NT2/D1 (cell line): ENCODE measurements around the gene ERC2.

Experiments
- DNase-seq: peaks from one replicate; pipeline ENCODE4 v3.0.0-alpha.2; 2011; ENCODE audit warnings: low read depth, low spot score
- H3K27me3 ChIP-seq: 2 replicates; pipeline ENCODE4 v1.6.0; 2011; ENCODE audit warnings: mild to moderate bottlenecking; ENCODE audit not compliant: insufficient read length, insufficient read depth
- H3K36me3 ChIP-seq: 2 replicates; pipeline ENCODE4 v1.6.1; 2011; ENCODE audit warnings: mild to moderate bottlenecking, low read length, mixed read lengths; ENCODE audit not compliant: insufficient read depth, insufficient read length
- H3K4me1 ChIP-seq: 2 replicates; pipeline ENCODE4 v1.5.1; 2011; ENCODE audit not compliant: insufficient read depth, insufficient read length
- H3K4me3 ChIP-seq: 2 replicates; pipeline ENCODE4 v1.5.1; 2011; ENCODE audit warnings: low read depth; ENCODE audit not compliant: insufficient read length
- H3K9ac ChIP-seq: 2 replicates; pipeline ENCODE4 v1.6.0; 2011; ENCODE audit warnings: low read depth; ENCODE audit not compliant: insufficient read length
- H3K9me3 ChIP-seq: 2 replicates; pipeline ENCODE4 v1.5.1; 2011; ENCODE audit warnings: mild to moderate bottlenecking, low read length; ENCODE audit not compliant: insufficient read depth
- SUZ12 ChIP-seq: IDR thresholded peaks from 2 replicates; pipeline ENCODE4 v1.6.1; 2011; ENCODE audit not compliant: insufficient read length, insufficient read depth; ENCODE audit errors: extremely low read depth
- YY1 ChIP-seq: IDR thresholded peaks from 2 replicates; pipeline ENCODE4 v1.6.1; 2011; ENCODE audit not compliant: insufficient read length, insufficient read depth
- ZNF274 ChIP-seq: IDR thresholded peaks from 2 replicates; pipeline ENCODE4 v1.6.1; 2011; ENCODE audit warnings: mild to moderate bottlenecking, low read depth, low read length

The ERC2 gene

GRCh38 chr3:55545995-55546394, 922.3 kb downstream of the ERC2 start:
- peaks cover 9% of the 10 kb centered on the region for H3K4me1 ChIP-seq
- no peak for DNase-seq
- H3K9ac ChIP-seq, result no peak overlapping the region
- no peak for TF ChIP-seq ZNF274
- TF ChIP-seq SUZ12, result no peak
- TF ChIP-seq YY1, result no peak
- no peak overlapping the region for H3K4me3 ChIP-seq
- H3K36me3 ChIP-seq, result no peaks in the 10 kb centered on the region
- no peaks in the 10 kb centered on the region for H3K27me3 ChIP-seq
- peaks cover 16% of the 10 kb centered on the region for H3K9me3 ChIP-seq

DNA sequence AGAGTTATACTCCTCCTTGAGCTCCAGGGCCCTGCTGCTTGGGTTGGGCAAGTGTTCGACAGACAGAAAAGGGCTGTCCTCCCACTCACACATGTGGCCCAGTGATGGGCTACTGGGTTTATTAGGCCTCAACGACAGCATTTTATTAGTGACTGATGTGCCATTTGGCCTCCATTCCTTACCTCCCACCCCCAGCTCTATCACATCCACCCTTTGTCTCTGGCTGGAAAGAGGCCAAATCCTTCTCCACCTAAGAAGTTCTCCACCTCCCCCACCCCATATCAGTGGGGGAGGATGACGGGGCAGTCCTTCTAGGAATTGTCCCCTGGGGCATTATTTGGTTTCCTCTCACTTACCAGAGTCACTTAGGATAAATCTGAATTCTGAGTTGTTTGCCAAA, 924.0 kb downstream of the ERC2 start:
- peaks cover 9% of the 10 kb centered on the region for H3K4me1 ChIP-seq
- no peak for DNase-seq
- no peak overlapping the region for H3K4me3 ChIP-seq
- no peaks in the 10 kb centered on the region for H3K27me3 ChIP-seq
- peaks cover 16% of the 10 kb centered on the region for H3K9me3 ChIP-seq
- no peaks in the 10 kb centered on the region for H3K36me3 ChIP-seq
- H3K9ac ChIP-seq, result no peak overlapping the region
- TF ChIP-seq ZNF274, result no peak
- no peak for TF ChIP-seq SUZ12
- no peak for TF ChIP-seq YY1

- DNase-seq, result no peak
- Histone ChIP-seq H3K9ac (no peak overlapping the region), H3K36me3 (no peaks in the 10 kb centered on the region), H3K9me3 (peaks cover 16% of the 10 kb centered on the region), H3K27me3 (no peaks in the 10 kb centered on the region), H3K4me1 (peaks cover 12% of the 10 kb centered on the region), H3K4me3 (no peak overlapping the region)
- no peak for TF ChIP-seq ZNF274
- no peak for TF ChIP-seq YY1
- TF ChIP-seq SUZ12, result no peak
Measured at GRCh38 chr3:55543181-55543614, 925.1 kb downstream of the ERC2 start.

- Histone ChIP-seq H3K27me3 (no peaks in the 10 kb centered on the region), H3K9ac (no peak overlapping the region)
- no peak for DNase-seq
Measured at GRCh38 chr3:55541456-55541855, 926.8 kb downstream of the ERC2 start.

DNA sequence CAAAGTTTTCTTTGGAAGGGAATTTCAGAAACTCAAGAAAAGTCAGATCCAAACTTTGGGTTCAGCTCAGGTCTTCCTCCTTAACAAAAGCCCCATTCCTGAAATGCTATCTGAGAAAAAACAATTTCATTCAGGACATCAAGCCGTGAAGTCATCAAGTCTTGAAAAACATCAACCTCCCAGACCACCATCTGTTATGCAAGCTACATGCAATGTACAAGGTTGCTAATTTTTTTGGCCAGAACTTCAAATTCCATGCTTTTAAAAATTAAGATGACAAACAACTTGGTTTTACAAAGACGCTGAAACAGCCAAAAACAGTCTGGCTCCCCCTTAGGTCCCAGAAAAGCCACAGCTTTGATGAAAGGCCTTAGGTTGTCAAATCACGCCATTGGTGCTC, 927.3 kb downstream of the ERC2 start:
- no peak for TF ChIP-seq SUZ12
- no peak for TF ChIP-seq ZNF274
- no peak for TF ChIP-seq YY1
- peaks cover 10% of the 10 kb centered on the region for H3K4me1 ChIP-seq
- no peaks in the 10 kb centered on the region for H3K36me3 ChIP-seq
- H3K27me3 ChIP-seq, result no peaks in the 10 kb centered on the region
- DNase-seq, result peak; percentile 46
- H3K9ac ChIP-seq, result no peak overlapping the region
- H3K4me3 ChIP-seq, result no peak overlapping the region
- H3K9me3 ChIP-seq, result peaks cover 16% of the 10 kb centered on the region

More at GRCh38 chr3:55541456-55541855, 926.8 kb downstream of the ERC2 start:
- H3K36me3 ChIP-seq, result no peaks in the 10 kb centered on the region
- TF ChIP-seq ZNF274, result no peak
- no peak for TF ChIP-seq SUZ12
- no peak for TF ChIP-seq YY1
- peaks cover 16% of the 10 kb centered on the region for H3K9me3 ChIP-seq
- H3K4me3 ChIP-seq, result no peak overlapping the region
- H3K4me1 ChIP-seq, result peaks cover 10% of the 10 kb centered on the region

DNA sequence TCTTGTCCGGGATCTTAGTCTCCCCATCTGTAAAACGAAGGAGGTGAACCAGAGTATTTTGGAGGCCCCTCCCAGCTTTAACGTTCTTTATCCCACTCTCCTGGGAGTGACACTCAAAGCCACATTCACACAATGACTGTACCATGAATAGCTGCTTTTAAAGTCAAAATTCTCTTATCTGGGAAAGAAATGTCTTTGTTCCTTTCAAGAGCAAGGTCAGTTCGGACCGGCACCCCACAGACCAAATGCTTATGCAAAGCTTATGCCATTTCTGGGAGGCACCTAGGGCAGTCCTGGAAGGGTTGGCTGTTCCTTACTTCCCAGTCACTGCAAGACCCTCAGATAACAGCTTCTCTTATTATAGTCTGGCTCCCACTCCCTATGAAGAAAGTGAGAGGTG, 927.7 kb downstream of the ERC2 start:
- H3K9ac ChIP-seq, result no peak overlapping the region
- no peaks in the 10 kb centered on the region for H3K27me3 ChIP-seq
- peak; percentile 86 for DNase-seq

DNA sequence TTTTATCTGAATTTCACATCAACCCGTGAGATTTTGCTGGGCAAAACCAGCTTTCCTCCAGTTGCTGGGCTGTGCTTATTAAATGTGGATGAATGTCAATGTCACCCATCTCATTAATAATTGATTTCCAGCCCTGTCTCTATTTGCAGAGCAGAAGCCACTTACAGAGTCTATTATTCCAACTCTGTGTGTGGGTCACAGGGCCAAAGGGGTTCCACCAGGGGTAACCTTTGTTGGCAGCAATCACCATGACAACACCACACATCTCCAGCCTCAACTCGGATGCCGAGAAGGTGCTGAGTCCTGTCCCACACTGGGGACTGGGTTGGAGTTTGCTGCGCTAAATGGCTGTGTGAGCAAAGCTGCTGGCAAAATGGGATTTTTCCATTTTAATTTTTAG, 930.1 kb downstream of the ERC2 start:
- no peak for DNase-seq

More for the DNA sequence above, 927.7 kb downstream of the ERC2 start:
- H3K9me3 ChIP-seq, result peaks cover 16% of the 10 kb centered on the region
- H3K4me1 ChIP-seq, result peaks cover 10% of the 10 kb centered on the region
- no peaks in the 10 kb centered on the region for H3K36me3 ChIP-seq
- no peak overlapping the region for H3K4me3 ChIP-seq
- TF ChIP-seq ZNF274, result no peak

DNA sequence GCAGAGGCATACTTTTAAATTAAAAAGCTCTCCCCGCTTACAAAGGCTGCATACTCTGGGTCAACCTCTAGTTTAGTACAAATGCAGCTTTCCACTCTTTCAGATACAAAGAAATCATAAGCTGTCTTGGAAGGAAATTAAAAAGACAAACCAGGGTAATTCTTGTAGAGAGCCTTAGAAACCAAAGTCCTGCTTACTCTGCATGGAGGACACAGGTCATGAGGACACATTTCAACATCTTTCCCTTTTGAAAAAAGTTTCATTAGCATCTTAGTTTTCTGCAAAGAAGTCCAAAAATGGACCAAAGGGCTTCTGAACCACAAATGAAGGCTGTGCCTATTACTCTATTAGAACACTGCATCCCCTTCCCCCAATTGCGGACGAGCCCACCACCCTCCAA, 930.7 kb downstream of the ERC2 start:
- Histone ChIP-seq H3K27me3 (no peaks in the 10 kb centered on the region), H3K36me3 (no peaks in the 10 kb centered on the region), H3K4me3 (no peak overlapping the region), H3K9me3 (peaks cover 11% of the 10 kb centered on the region), H3K4me1 (peaks cover 4% of the 10 kb centered on the region), H3K9ac (no peak overlapping the region)
- no peak for TF ChIP-seq YY1
- no peak for TF ChIP-seq ZNF274
- no peak for TF ChIP-seq SUZ12
- DNase-seq, result no peak

More for the DNA sequence above, 930.1 kb downstream of the ERC2 start:
- no peak overlapping the region for H3K9ac ChIP-seq
- H3K9me3 ChIP-seq, result peaks cover 16% of the 10 kb centered on the region
- H3K27me3 ChIP-seq, result no peaks in the 10 kb centered on the region
- no peak overlapping the region for H3K4me3 ChIP-seq
- peaks cover 2% of the 10 kb centered on the region for H3K4me1 ChIP-seq
- no peaks in the 10 kb centered on the region for H3K36me3 ChIP-seq
- TF ChIP-seq YY1, result no peak
- TF ChIP-seq ZNF274, result no peak
